ENCODE data around the gene SLC39A8. TPM values are rescaled to one million over a fixed set of nuclear protein-coding genes. Genes with fewer than 3 reads are reported as not detected.

The SLC39A8 gene
- 41.0 and 48.5 TPM in 2 replicates for total RNA-seq

DNA sequence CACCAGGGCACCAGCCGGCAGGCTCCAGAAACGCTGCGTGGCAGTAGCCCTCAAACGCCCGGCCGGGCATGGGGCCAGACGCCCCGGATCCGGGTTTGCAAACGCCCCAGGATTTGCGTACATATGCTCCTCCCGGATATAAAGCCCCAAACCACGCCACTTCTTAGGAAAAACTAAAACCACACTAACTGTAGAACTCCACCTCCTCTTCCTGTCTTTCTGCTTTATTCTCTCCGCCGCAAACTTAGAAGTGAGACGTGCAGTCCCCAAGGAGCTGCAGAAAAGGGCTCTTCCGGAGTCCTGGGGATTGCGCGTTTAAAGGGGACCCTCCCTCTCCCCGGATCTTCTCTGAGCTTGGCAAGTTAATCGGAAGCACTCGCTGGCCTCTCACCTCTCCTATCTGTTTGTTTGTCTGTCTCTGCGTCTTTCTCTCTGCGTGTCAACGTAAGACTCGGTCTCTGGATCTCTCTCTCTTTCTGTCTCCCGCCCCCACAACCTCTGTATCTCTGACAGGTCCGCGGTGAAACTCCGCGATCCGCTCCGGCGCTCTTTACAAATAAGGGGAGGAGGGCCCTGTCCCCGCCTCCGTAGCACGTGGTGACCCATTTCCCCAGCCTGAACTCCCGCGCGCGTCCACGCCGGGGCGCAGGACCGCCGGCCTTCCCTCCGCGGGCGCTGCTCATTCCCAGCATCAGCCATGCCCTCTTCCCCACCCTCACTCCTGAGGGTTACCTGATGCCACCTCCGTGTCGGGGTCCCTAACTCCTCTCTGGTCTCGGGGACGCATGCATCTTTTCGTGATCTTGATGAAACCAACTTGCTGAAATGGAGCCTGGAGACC is at the start of gene SLC39A8:
SLC39A8 (minus strand) TSS at position 529 of the 841 bp plus-strand sequence. CDS start 820 bp downstream, outside the sequence.

Other genes starting within 250 kb of the SLC39A8 start
- 32.1 and 34.3 TPM in 2 replicates for gene NFKB1, start 155.9 kb upstream of the SLC39A8 start, total RNA-seq

Data from smooth muscle cell of bladder (primary cell).